HUDEP-2 (cell line): ENCODE measurements around the gene RNF38.
"Not testable (repeated sequence)": the region's sequence is repeated elsewhere in the genome, so short reads cannot be mapped to it uniquely, and the experiment has no call there.

Experiments
- DNase-seq, 76 experiments: peaks; one replicate each; lab custom pipeline; 2025; ENCODE audit not compliant: unreplicated experiment in 76 of 76; lab: John Stamatoyannopoulos, UW

Gene RNF38

GRCh38 chr9:36399980-36400331, at the start of gene RNF38:
Gene RNF38 (minus strand): TSS chr9:36400269. CDS start chr9:36400108, 161 bp downstream.
- peak in 1 of 76 experiments; percentile 16 for DNase-seq

- DNase-seq = not testable (repeated sequence)
These were observed 48.5 kb upstream of the RNF38 start for GRCh38 chr9:36448555-36448954.

GRCh38 chr9:36448017-36448416, 47.9 kb upstream of the RNF38 start:
- DNase-seq = no peak

GRCh38 chr9:36446678-36447077, 46.6 kb upstream of the RNF38 start:
- DNase-seq = not testable (repeated sequence)

GRCh38 chr9:36445800-36446361, 45.8 kb upstream of the RNF38 start:
- DNase-seq = no peak

GRCh38 chr9:36444203-36444602, 44.1 kb upstream of the RNF38 start:
- DNase-seq = no peak

GRCh38 chr9:36443581-36443980, 43.5 kb upstream of the RNF38 start:
- DNase-seq = no peak

GRCh38 chr9:36442710-36443109, 42.6 kb upstream of the RNF38 start:
- no peak for DNase-seq

GRCh38 chr9:36441966-36442365, 41.9 kb upstream of the RNF38 start:
- no peak for DNase-seq

- no peak for DNase-seq
These were observed 38.6 kb upstream of the RNF38 start for GRCh38 chr9:36438536-36439236.

GRCh38 chr9:36437790-36438189, 37.7 kb upstream of the RNF38 start:
- DNase-seq = no peak

- no peak for DNase-seq
These were observed 36.8 kb upstream of the RNF38 start for GRCh38 chr9:36436909-36437308.

- DNase-seq = no peak
These were observed 33.3 kb upstream of the RNF38 start for GRCh38 chr9:36433386-36433785.

GRCh38 chr9:36431078-36431477, 31.0 kb upstream of the RNF38 start:
- DNase-seq = no peak

- no peak for DNase-seq
These were observed 26.9 kb upstream of the RNF38 start for GRCh38 chr9:36426945-36427344.

GRCh38 chr9:36426348-36426747, 26.3 kb upstream of the RNF38 start:
- DNase-seq = no peak

- no peak for DNase-seq
These were observed 24.4 kb upstream of the RNF38 start for GRCh38 chr9:36424289-36425055.

- no peak for DNase-seq
These were observed 23.1 kb upstream of the RNF38 start for GRCh38 chr9:36423206-36423605.

- no peak for DNase-seq
These were observed 16.8 kb upstream of the RNF38 start for GRCh38 chr9:36416890-36417289.

GRCh38 chr9:36415822-36416525, 15.9 kb upstream of the RNF38 start:
- no peak for DNase-seq

- DNase-seq = not testable (repeated sequence)
These were observed 11.3 kb upstream of the RNF38 start for GRCh38 chr9:36411410-36411809.
